ENCODE measurements around the gene KIAA1328. TPM values are rescaled to one million over a fixed set of nuclear protein-coding genes. Genes with fewer than 3 reads are reported as not detected.

The KIAA1328 gene
- total and polyA plus RNA-seq, 11 donors = 1.4 to 6.4 (median 4.0) TPM

- WGBS, 4 donors = 79 to 84% (median 83%) methylated on average over 3 of the region's 3 CpGs
- no peak overlapping the region for H3K27ac ChIP-seq
- H3K9me3 ChIP-seq = peaks cover 0 to 11% (median 0%) of the 10 kb centered on the region in 12 donors
- H3K27me3 ChIP-seq = no peaks in the 10 kb centered on the region
- intact Hi-C loops (cut with DNase I) = no loop called here
- TF ChIP-seq POLR2A (IDR thresholded peaks at IDR 0.05) (no peak), CTCF (IDR thresholded peaks at IDR 0.05) (no peak)
- ATAC-seq (no peak), DNase-seq (no peak)
- H3K4me3 ChIP-seq = no peak overlapping the region
- no peaks in the 10 kb centered on the region for H3K36me3 ChIP-seq
- no peaks in the 10 kb centered on the region for H3K4me1 ChIP-seq
Observed at GRCh38 chr18:36917907-36918306, 89.0 kb downstream of the KIAA1328 start.

GRCh38 chr18:36929601-36930000 is 100.7 kb downstream of the KIAA1328 start:
- 87 to 97% (median 92%) methylated on average over 2 of the region's 2 CpGs for WGBS, 4 donors

DNA sequence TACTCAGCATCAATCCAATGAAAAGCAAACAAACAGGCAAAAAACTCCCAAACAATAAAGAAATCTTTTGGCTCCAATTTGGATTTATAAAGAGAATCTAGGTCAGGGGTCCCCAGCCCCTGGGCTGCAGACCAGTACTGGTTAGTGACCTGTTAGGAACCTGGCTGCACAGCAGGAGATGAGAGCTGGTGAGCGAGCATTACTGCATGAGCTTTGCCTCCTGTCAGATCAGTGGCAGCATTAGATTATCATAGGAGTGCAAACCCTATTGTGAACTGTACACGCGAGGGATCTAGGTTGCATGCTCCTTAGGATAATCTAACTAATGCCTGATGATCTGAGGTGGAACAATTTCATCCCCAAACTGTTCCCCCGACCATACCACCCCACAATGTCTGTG is 102.2 kb downstream of the KIAA1328 start:
- no peak overlapping the region for H3K4me3 ChIP-seq
- no peaks in the 10 kb centered on the region for H3K27me3 ChIP-seq
- TF ChIP-seq CTCF (IDR thresholded peaks at IDR 0.05) = no peak
- no peak for TF ChIP-seq POLR2A (IDR thresholded peaks at IDR 0.05)
- H3K36me3 ChIP-seq = peaks cover 0 to 4% (median 0%) of the 10 kb centered on the region in 9 donors
- 90 to 99% (median 94%) methylated on average over 4 of the region's 4 CpGs for WGBS, 4 donors
- peaks cover 0 to 12% (median 2%) of the 10 kb centered on the region in 12 donors for H3K4me1 ChIP-seq
- H3K27ac ChIP-seq = no peak overlapping the region
- H3K9me3 ChIP-seq = no peaks in the 10 kb centered on the region
- DNase-seq = no peak
- ATAC-seq = no peak
- intact Hi-C loops (cut with DNase I) = loop anchor here in 1 of 10 donors (10.0 kb wide), 1 partner anchor 56 kb away; no protein-coding TSS in a partner anchor

More at GRCh38 chr18:36929601-36930000, 100.7 kb downstream of the KIAA1328 start:
- ATAC-seq (no peak), DNase-seq (no peak)
- H3K27ac ChIP-seq = no peak overlapping the region
- peaks cover 0 to 2% (median 0%) of the 10 kb centered on the region in 12 donors for H3K4me1 ChIP-seq
- H3K36me3 ChIP-seq = peaks cover 0 to 4% (median 0%) of the 10 kb centered on the region in 9 donors
- intact Hi-C loops (cut with DNase I) = no loop called here
- H3K9me3 ChIP-seq = no peaks in the 10 kb centered on the region
- no peaks in the 10 kb centered on the region for H3K27me3 ChIP-seq
- no peak for TF ChIP-seq POLR2A (IDR thresholded peaks at IDR 0.05)
- TF ChIP-seq CTCF (IDR thresholded peaks at IDR 0.05) = no peak
- no peak overlapping the region for H3K4me3 ChIP-seq

GRCh38 chr18:36933552-36933951 is 104.6 kb downstream of the KIAA1328 start:
- H3K27me3 ChIP-seq = no peaks in the 10 kb centered on the region
- peaks cover 0 to 15% (median 3%) of the 10 kb centered on the region in 12 donors for H3K9me3 ChIP-seq
- no peak for TF ChIP-seq POLR2A (IDR thresholded peaks at IDR 0.05)
- TF ChIP-seq CTCF (IDR thresholded peaks at IDR 0.05) = no peak
- peak in 1 of 4 donors; percentile 24 for ATAC-seq
- WGBS, 4 donors = 99 to 100% (median 99%) methylated on average over 2 of the region's 2 CpGs
- no peak overlapping the region for H3K4me3 ChIP-seq
- no peak overlapping the region for H3K27ac ChIP-seq
- intact Hi-C loops (cut with DNase I) = loop anchor here in 1 of 10 donors (10.0 kb wide), 1 partner anchor 59 kb away; no protein-coding TSS in a partner anchor
- peaks cover 0 to 4% (median 0%) of the 10 kb centered on the region in 9 donors for H3K36me3 ChIP-seq
- DNase-seq = no peak
- peaks cover 0 to 12% (median 2%) of the 10 kb centered on the region in 12 donors for H3K4me1 ChIP-seq

Data from heart left ventricle (tissue), 16 donors.